Sigmoid colon (tissue), 4 donors: ENCODE measurements around the gene RIPOR3.

Experiments used
- EP300 ChIP-seq, 4 donors: sonication (generic); formaldehyde crosslinking; IDR thresholded peaks; one replicate each; pipeline ENCODE4 v1.6.1; 2017; ENCODE audit warnings: antibody characterized with exemption in 4 of 4
- POLR2A ChIP-seq, 2 donors: fragments of 450-650 bp; IDR thresholded peaks; one replicate each; pipeline ENCODE4 v1.6.1; 2016; ENCODE audit warnings: antibody characterized with exemption in 2 of 2, mild to moderate bottlenecking in 2 of 2, moderate library complexity in 2 of 2
- TF ChIP-seq, protein P1 (sequence below), 4 experiments: fragments of 450-650 bp in 3 of 4; fragments of 200-600 bp in 1 of 4; IDR thresholded peaks; one replicate each; pipeline ENCODE4 v1.5.1; 2016 to 2019; ENCODE audit warnings: antibody characterized with exemption in 4 of 4, mild to moderate bottlenecking in 3 of 4, moderate library complexity in 2 of 4

DNA sequence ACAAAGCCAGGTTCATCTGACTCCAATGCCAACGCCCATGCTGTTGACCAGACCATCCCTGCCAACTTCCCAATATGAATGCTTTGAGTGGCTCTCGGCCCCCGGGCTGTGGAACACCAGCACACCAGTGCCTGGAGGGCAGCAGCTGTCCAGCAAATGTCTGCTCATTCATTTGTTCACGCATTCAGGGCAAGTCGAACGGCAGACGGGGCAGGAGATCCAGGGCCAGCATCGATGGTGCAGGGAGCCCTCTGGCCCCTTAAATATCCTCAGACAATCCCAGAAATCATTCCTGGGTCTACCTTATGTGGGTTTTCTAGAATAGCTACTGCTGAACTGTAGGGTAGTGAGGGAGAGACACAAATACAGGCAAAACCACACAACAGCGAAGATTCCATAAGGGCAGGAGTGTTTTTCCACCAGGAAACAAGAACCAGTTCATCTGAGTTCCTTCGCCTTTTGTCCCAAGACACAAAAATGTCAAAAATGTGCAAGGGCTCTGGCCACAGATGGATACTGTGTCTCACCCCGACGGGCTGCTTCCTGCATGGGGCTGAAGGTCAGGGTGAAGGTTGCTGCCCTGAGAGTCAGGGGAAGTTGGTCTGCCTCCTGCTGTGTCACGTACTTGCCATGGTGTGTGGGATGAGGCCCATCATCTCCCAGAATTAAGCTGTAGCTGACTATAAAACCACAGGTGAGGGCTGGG, 15.5 kb downstream of the RIPOR3 start:
- TF ChIP-seq, protein P1, sequence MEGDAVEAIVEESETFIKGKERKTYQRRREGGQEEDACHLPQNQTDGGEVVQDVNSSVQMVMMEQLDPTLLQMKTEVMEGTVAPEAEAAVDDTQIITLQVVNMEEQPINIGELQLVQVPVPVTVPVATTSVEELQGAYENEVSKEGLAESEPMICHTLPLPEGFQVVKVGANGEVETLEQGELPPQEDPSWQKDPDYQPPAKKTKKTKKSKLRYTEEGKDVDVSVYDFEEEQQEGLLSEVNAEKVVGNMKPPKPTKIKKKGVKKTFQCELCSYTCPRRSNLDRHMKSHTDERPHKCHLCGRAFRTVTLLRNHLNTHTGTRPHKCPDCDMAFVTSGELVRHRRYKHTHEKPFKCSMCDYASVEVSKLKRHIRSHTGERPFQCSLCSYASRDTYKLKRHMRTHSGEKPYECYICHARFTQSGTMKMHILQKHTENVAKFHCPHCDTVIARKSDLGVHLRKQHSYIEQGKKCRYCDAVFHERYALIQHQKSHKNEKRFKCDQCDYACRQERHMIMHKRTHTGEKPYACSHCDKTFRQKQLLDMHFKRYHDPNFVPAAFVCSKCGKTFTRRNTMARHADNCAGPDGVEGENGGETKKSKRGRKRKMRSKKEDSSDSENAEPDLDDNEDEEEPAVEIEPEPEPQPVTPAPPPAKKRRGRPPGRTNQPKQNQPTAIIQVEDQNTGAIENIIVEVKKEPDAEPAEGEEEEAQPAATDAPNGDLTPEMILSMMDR (IDR thresholded peaks at IDR 0.05): no peak
- TF ChIP-seq EP300 (IDR thresholded peaks at IDR 0.05): no peak
- no peak for TF ChIP-seq POLR2A (IDR thresholded peaks at IDR 0.05)
